GM23248 (cell line): ENCODE data around the gene CD164. TPM values are rescaled to one million over a fixed set of nuclear protein-coding genes. Genes with fewer than 3 reads are reported as not detected.

Source experiments
- DNase-seq: peaks from one replicate; pipeline ENCODE4 v3.0.0-alpha.2; 2015
- H2AFZ ChIP-seq: fragments of 200-600 bp; sonication (generic); 2 replicates; pipeline ENCODE4 v1.6.1; 2016; ENCODE audit warnings: antibody characterized with exemption
- H3F3A ChIP-seq: fragments of 200-600 bp; sonication (generic); 2 replicates; pipeline ENCODE4 v1.6.1; 2016; ENCODE audit warnings: mild to moderate bottlenecking, antibody characterized with exemption, mixed run types; ENCODE audit not compliant: insufficient read depth
- H3K27ac ChIP-seq: fragments of 200-600 bp; sonication (generic); 2 replicates; pipeline ENCODE4 v1.5.1; 2016; ENCODE audit warnings: mild to moderate bottlenecking
- H3K27me3 ChIP-seq: fragments of 200-600 bp; sonication (generic); replicated peaks from 2 replicates; pipeline ENCODE4 v1.6.1; 2016; ENCODE audit warnings: mild to moderate bottlenecking; ENCODE audit not compliant: insufficient read depth
- H3K36me3 ChIP-seq: fragments of 200-600 bp; sonication (generic); 2 replicates; pipeline ENCODE4 v1.6.1; 2016; ENCODE audit warnings: low read depth, mild to moderate bottlenecking
- H3K4me1 ChIP-seq: fragments of 200-600 bp; sonication (generic); 2 replicates; pipeline ENCODE4 v1.6.1; 2016; ENCODE audit warnings: mild to moderate bottlenecking; ENCODE audit not compliant: insufficient read depth
- H3K4me2 ChIP-seq: fragments of 200-600 bp; sonication (generic); one replicate; pipeline ENCODE4 v1.6.1; 2016; ENCODE audit warnings: mild to moderate bottlenecking; ENCODE audit not compliant: unreplicated experiment
- H3K4me3 ChIP-seq: fragments of 200-600 bp; sonication (generic); 2 replicates; pipeline ENCODE4 v1.5.1; 2016; ENCODE audit warnings: mild to moderate bottlenecking
- H3K79me2 ChIP-seq: fragments of 200-600 bp; sonication (generic); 2 replicates; pipeline ENCODE4 v1.6.1; 2016; ENCODE audit warnings: mild to moderate bottlenecking; ENCODE audit not compliant: insufficient read depth
- H3K9ac ChIP-seq: fragments of 200-600 bp; sonication (generic); 2 replicates; pipeline ENCODE4 v1.6.1; 2016; ENCODE audit warnings: mild to moderate bottlenecking
- H3K9me2 ChIP-seq: fragments of 200-600 bp; sonication (generic); 2 replicates; pipeline ENCODE4 v1.6.1; 2016; ENCODE audit warnings: mixed run types, mild to moderate bottlenecking, moderate library complexity; ENCODE audit not compliant: insufficient read depth
- H3K9me3 ChIP-seq: fragments of 200-600 bp; sonication (generic); one replicate; pipeline ENCODE4 v1.6.1; 2017; ENCODE audit warnings: low read depth
- H4K20me1 ChIP-seq: fragments of 200-600 bp; sonication (generic); 2 replicates; pipeline ENCODE4 v1.6.0; 2016; ENCODE audit not compliant: insufficient read depth
- EZH2 ChIP-seq: fragments of 200-600 bp; sonication (generic); IDR thresholded peaks from 2 replicates; pipeline ENCODE4 v1.6.1; 2018; ENCODE audit warnings: antibody characterized with exemption, mild to moderate bottlenecking; ENCODE audit not compliant: insufficient read depth, poor library complexity, severe bottlenecking
- EZH2phosphoT487 ChIP-seq: fragments of 200-600 bp; sonication (generic); IDR thresholded peaks from 2 replicates; pipeline ENCODE4 v1.6.1; 2018; ENCODE audit warnings: antibody characterized with exemption, moderate library complexity, mild to moderate bottlenecking, low read depth; ENCODE audit not compliant: insufficient read depth
- WGBS, 2 experiments: methylation state at CpG; one replicate each; pipeline ENCODE4 v1.1.6; 2015 to 2017; ENCODE audit warnings: low lambda C conversion rate in 2 of 2, low coverage in 1 of 2; ENCODE audit errors: missing lambda C conversion rate in 2 of 2; 5-methylcytosine and 5-hydroxymethylcytosine counted together
- in situ Hi-C: fragments of 300-500 bp; cut with MboI; formaldehyde crosslinking; loops from 2 replicates; pipeline ENCODE4 v1.15.0; 2020
- polyA plus RNA-seq: library from polyadenylated mRNA; unstranded; fragments of >200 nt; fragmentation: Nextera tagmentation; extraction: Ambion mirVana; gene quantifications from 2 replicates; pipeline ENCODE4 v1.2.1, GENCODE V29; 2016
- total RNA-seq: library from RNA; depleted of rRNA; stranded (reverse); fragments of >200 nt; shearing (Covaris generic); gene quantifications from 2 replicates; pipeline ENCODE4 v1.2.3, GENCODE V29; 2014; rRNA removed

CD164 gene
- total and polyA plus RNA-seq, 2 experiments from 2014 or later, result 302 to 437 TPM

DNA sequence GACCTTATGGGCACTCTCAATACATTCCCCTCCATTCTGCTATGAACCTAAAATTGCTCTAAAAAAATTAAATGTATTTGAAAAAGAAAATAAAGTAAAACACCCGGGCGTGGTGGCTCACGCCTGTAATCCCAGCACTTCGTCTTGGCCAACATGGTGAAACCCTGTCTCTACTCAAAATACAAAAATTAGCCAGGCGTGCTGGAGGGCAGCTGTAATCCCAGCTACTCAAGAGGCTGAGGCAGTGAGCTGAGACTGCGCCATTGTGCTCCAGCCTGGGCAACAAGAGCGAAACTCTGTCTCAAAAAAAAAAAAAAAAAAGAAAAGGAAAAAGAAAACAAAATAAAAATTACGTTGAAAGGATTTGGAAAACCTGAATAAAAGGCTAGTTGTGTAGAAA, 60.5 kb downstream of the CD164 start:
- Histone ChIP-seq H2AFZ (no peak overlapping the region), H3K27me3 (no peaks in the 10 kb centered on the region), H3K79me2 (no peaks in the 10 kb centered on the region), H4K20me1 (no peaks in the 10 kb centered on the region), H3K27ac (no peak overlapping the region), H3K4me1 (no peaks in the 10 kb centered on the region), H3F3A (no peaks in the 10 kb centered on the region), H3K9ac (no peak overlapping the region), H3K9me2 (no peaks in the 10 kb centered on the region), H3K4me2 (no peak overlapping the region), H3K36me3 (no peaks in the 10 kb centered on the region), H3K9me3 (no peaks in the 10 kb centered on the region), H3K4me3 (no peak overlapping the region)
- WGBS, 2 experiments, result 74 to 78% methylated on average over 8 of the region's 8 CpGs
- TF ChIP-seq EZH2phosphoT487 (no peak), EZH2 (no peak)
- DNase-seq, result no peak
- in situ Hi-C loops, result no loop called here

GRCh38 chr6:109320072-109320471, 62.2 kb downstream of the CD164 start:
- DNase-seq, result no peak
- no peak overlapping the region for H3K9ac ChIP-seq
- H3K27ac ChIP-seq, result no peak overlapping the region
- no peaks in the 10 kb centered on the region for H3K9me2 ChIP-seq
- no peak overlapping the region for H3K4me3 ChIP-seq
- H3K9me3 ChIP-seq, result no peaks in the 10 kb centered on the region
- no peaks in the 10 kb centered on the region for H3K4me1 ChIP-seq
- no peak overlapping the region for H2AFZ ChIP-seq
- TF ChIP-seq EZH2phosphoT487 (no peak), EZH2 (no peak)
- no peak overlapping the region for H3K4me2 ChIP-seq
- no peaks in the 10 kb centered on the region for H3F3A ChIP-seq
- in situ Hi-C loops, result no loop called here
- H3K27me3 ChIP-seq, result no peaks in the 10 kb centered on the region
- 59 to 71% methylated on average over 2 of the region's 2 CpGs for WGBS, 2 experiments
- no peaks in the 10 kb centered on the region for H4K20me1 ChIP-seq
- no peaks in the 10 kb centered on the region for H3K36me3 ChIP-seq
- no peaks in the 10 kb centered on the region for H3K79me2 ChIP-seq

GRCh38 chr6:109318328-109318876, 63.9 kb downstream of the CD164 start:
- no peak for TF ChIP-seq EZH2
- TF ChIP-seq EZH2phosphoT487, result no peak
- Histone ChIP-seq H3K4me1 (no peaks in the 10 kb centered on the region), H3K4me2 (no peak overlapping the region), H2AFZ (no peak overlapping the region), H3K9ac (no peak overlapping the region), H3K36me3 (no peaks in the 10 kb centered on the region), H3K9me2 (no peaks in the 10 kb centered on the region), H3K79me2 (no peaks in the 10 kb centered on the region), H3K4me3 (no peak overlapping the region), H3K9me3 (no peaks in the 10 kb centered on the region), H3K27ac (no peak overlapping the region), H3F3A (no peaks in the 10 kb centered on the region), H4K20me1 (no peaks in the 10 kb centered on the region), H3K27me3 (no peaks in the 10 kb centered on the region)
- WGBS, 2 experiments, result 45 to 55% methylated on average over 11 of the region's 11 CpGs
- in situ Hi-C loops, result no loop called here
- no peak for DNase-seq

DNA sequence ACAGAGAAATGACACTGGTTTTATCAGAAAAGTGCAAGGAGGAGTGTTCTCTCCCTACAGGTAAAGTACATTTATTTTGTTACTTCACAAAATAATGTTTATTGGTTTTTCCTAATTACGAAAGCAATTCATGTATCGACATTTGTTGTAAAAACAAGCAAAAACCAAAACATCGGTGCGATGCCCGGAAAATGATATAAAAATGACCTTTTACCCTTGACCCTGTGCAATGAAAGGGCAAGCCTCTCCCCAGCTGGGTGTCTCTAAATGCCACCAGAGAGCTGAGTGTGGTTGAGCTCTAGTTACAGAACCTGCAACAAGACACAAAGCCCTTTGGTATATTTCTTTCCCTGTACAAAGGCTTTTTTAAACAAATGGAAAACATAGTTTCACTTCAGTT, 65.4 kb downstream of the CD164 start:
- H4K20me1 ChIP-seq, result no peaks in the 10 kb centered on the region
- H3K36me3 ChIP-seq, result no peaks in the 10 kb centered on the region
- WGBS, 2 experiments, result 92 to 94% methylated on average over 5 of the region's 5 CpGs
- no peaks in the 10 kb centered on the region for H3F3A ChIP-seq
- H3K79me2 ChIP-seq, result no peaks in the 10 kb centered on the region
- H3K27me3 ChIP-seq, result no peaks in the 10 kb centered on the region
- DNase-seq, result no peak
- no peaks in the 10 kb centered on the region for H3K4me1 ChIP-seq
- in situ Hi-C loops, result no loop called here
- H3K27ac ChIP-seq, result no peak overlapping the region
- no peak overlapping the region for H3K9ac ChIP-seq
- no peaks in the 10 kb centered on the region for H3K9me2 ChIP-seq
- no peak overlapping the region for H3K4me3 ChIP-seq
- TF ChIP-seq EZH2phosphoT487 (no peak), EZH2 (no peak)
- H3K9me3 ChIP-seq, result no peaks in the 10 kb centered on the region
- H3K4me2 ChIP-seq, result no peak overlapping the region
- no peak overlapping the region for H2AFZ ChIP-seq

Other genes with a start within 250 kb of the CD164 start
- 3.5 and 3.7 TPM in 2 replicates for gene PPIL6, start 58.2 kb upstream of the CD164 start, total RNA-seq
- gene PPIL6, start 58.2 kb upstream of the CD164 start, polyA plus RNA-seq, result 2.8 and 3.5 TPM in 2 replicates
- 6.4 and 14.2 TPM in 2 replicates for gene SMPD2, start 58.3 kb upstream of the CD164 start, total RNA-seq
- gene SMPD2, start 58.3 kb upstream of the CD164 start, polyA plus RNA-seq, result 4.5 and 6.8 TPM in 2 replicates
- gene MICAL1, start 73.3 kb upstream of the CD164 start, total RNA-seq, result 57.8 and 60.6 TPM in 2 replicates
- 25.3 and 26.1 TPM in 2 replicates for gene MICAL1, start 73.3 kb upstream of the CD164 start, polyA plus RNA-seq
- 6.8 and 7.6 TPM in 2 replicates for gene ZBTB24, start 100.8 kb upstream of the CD164 start, total RNA-seq
- 3.3 and 4.0 TPM in 2 replicates for gene ZBTB24, start 100.8 kb upstream of the CD164 start, polyA plus RNA-seq